OCI-LY1 (cell line): ENCODE data around the gene CAPRIN2.

Experiments used
- H2AFZ ChIP-seq: fragments of 200-600 bp; sonication (generic), shearing (Covaris generic); 2 replicates; pipeline ENCODE4 v1.6.0; 2014; ENCODE audit warnings: antibody characterized with exemption, mild to moderate bottlenecking, low read length
- H3F3A ChIP-seq: fragments of 200-600 bp; sonication (generic), shearing (Covaris generic); 2 replicates; pipeline ENCODE4 v1.6.0; 2014; ENCODE audit warnings: mild to moderate bottlenecking, antibody characterized with exemption, low read length, moderate library complexity; ENCODE audit not compliant: insufficient read depth
- H3K27ac ChIP-seq: fragments of 200-600 bp; sonication (generic); 2 replicates; pipeline ENCODE4 v1.5.1; 2014; ENCODE audit warnings: low read length, mixed run types, mild to moderate bottlenecking, low read depth; ENCODE audit not compliant: poor library complexity, severe bottlenecking
- H3K27me3 ChIP-seq: fragments of 200-600 bp; sonication (generic); 2 replicates; pipeline ENCODE4 v1.6.0; 2014; ENCODE audit warnings: antibody characterized with exemption, mild to moderate bottlenecking, low read length, moderate library complexity; ENCODE audit not compliant: insufficient read depth
- H3K36me3 ChIP-seq: fragments of 200-600 bp; sonication (generic); 2 replicates; pipeline ENCODE4 v1.6.1; 2014; ENCODE audit warnings: mild to moderate bottlenecking, antibody characterized with exemption, low read length, moderate library complexity, mixed read lengths; ENCODE audit not compliant: insufficient read depth
- H3K4me1 ChIP-seq: fragments of 200-600 bp; sonication (generic); 2 replicates; pipeline ENCODE4 v1.5.1; 2014; ENCODE audit warnings: mild to moderate bottlenecking, low read length, moderate library complexity; ENCODE audit not compliant: insufficient read depth, severe bottlenecking
- H3K4me2 ChIP-seq: fragments of 200-600 bp; sonication (generic), shearing (Covaris generic); 2 replicates; pipeline ENCODE4 v1.6.1; 2014; ENCODE audit warnings: low read length
- H3K4me3 ChIP-seq: fragments of 200-600 bp; sonication (generic); 2 replicates; pipeline ENCODE4 v1.5.1; 2014; ENCODE audit warnings: low read length, low read depth, mild to moderate bottlenecking, mixed read lengths; ENCODE audit not compliant: poor library complexity, severe bottlenecking
- H3K79me2 ChIP-seq: fragments of 200-600 bp; shearing (Covaris generic); 2 replicates; pipeline ENCODE4 v1.6.1; 2016; ENCODE audit warnings: mixed run types, low read length, mixed read lengths; ENCODE audit not compliant: insufficient read depth
- H3K9ac ChIP-seq: fragments of 200-600 bp; sonication (generic), shearing (Covaris generic); 2 replicates; pipeline ENCODE4 v1.6.1; 2014; ENCODE audit warnings: mild to moderate bottlenecking, low read length, mixed read lengths
- H3K9me2 ChIP-seq: fragments of 200-600 bp; sonication (generic), shearing (Covaris generic); 2 replicates; pipeline ENCODE4 v1.6.1; 2014; ENCODE audit warnings: low read depth, mild to moderate bottlenecking, low read length, mixed read lengths
- H3K9me3 ChIP-seq: fragments of 200-600 bp; shearing (Covaris generic); 2 replicates; pipeline ENCODE4 v1.6.1; 2014; ENCODE audit warnings: low read length, mixed read lengths
- H4K20me1 ChIP-seq: fragments of 200-600 bp; sonication (generic), shearing (Covaris generic); 2 replicates; pipeline ENCODE4 v1.6.0; 2016; ENCODE audit warnings: mild to moderate bottlenecking, low read length; ENCODE audit not compliant: insufficient read depth
- EZH2 ChIP-seq: fragments of 200-600 bp; sonication (generic), shearing (Covaris generic); IDR thresholded peaks from 2 replicates; pipeline ENCODE4 v1.8.0; 2017; ENCODE audit warnings: borderline replicate concordance, mixed run types, mild to moderate bottlenecking, antibody characterized with exemption, low read length, moderate library complexity, mixed read lengths
- TF ChIP-seq, protein P1 (sequence below): fragments of 200-600 bp; sonication (generic), shearing (Covaris generic); IDR thresholded peaks from 2 replicates; pipeline ENCODE4 v1.5.1; 2017; ENCODE audit warnings: mild to moderate bottlenecking, antibody characterized with exemption, low read length, moderate library complexity, mixed read lengths

Gene CAPRIN2

DNA sequence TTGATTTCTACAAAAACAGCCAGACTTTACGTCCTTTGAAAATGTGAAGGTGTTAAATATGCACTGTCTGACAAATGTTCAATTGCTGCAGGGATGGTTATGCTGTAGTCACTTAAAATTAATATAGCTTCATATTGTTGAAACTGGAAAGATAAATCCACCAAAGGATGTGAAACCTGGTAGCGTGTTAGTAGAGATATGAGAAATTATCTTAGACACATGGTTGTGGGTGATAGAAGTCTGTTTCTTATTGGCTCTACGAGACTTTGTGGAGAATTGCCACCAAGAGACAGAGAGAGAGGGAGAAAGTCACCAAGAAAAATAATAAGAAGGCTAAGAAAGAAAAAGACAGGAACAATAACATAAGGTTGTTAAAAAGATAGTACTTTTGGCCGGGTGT, 2.6 kb upstream of the CAPRIN2 start:
- no peaks in the 10 kb centered on the region for H4K20me1 ChIP-seq
- H3F3A ChIP-seq = no peaks in the 10 kb centered on the region
- H3K27me3 ChIP-seq = no peaks in the 10 kb centered on the region
- H3K4me3 ChIP-seq = no peak overlapping the region
- TF ChIP-seq EZH2 = no peak
- no peak overlapping the region for H3K4me2 ChIP-seq
- H2AFZ ChIP-seq = no peak overlapping the region
- H3K9me2 ChIP-seq = no peaks in the 10 kb centered on the region
- H3K27ac ChIP-seq = no peak overlapping the region
- H3K4me1 ChIP-seq = peaks cover 25% of the 10 kb centered on the region
- no peaks in the 10 kb centered on the region for H3K36me3 ChIP-seq
- no peak overlapping the region for H3K9ac ChIP-seq
- no peaks in the 10 kb centered on the region for H3K79me2 ChIP-seq
- H3K9me3 ChIP-seq = no peaks in the 10 kb centered on the region

DNA sequence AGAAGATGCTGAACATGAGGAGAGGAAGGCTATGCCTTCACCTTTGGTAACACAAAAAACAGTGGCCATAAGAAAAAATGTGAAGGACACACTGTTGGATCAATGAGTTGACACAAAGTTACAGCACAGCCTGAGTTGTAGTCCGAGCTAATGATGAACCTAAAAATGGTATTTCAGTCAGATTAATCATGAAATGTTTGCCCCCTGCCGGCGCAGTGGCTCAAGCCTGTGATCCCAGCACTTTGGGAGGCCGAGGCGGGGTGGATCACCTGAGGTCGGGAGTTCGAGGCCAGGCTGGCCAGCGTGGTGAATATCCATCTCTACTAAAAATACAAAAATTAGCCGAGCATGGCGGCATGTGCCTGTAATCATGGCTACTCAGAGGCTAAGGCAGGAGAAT, 1.3 kb upstream of the CAPRIN2 start:
- Histone ChIP-seq H2AFZ (no peak overlapping the region), H3K27me3 (no peaks in the 10 kb centered on the region), H3K4me2 (no peak overlapping the region), H3K9me3 (no peaks in the 10 kb centered on the region), H3K9ac (no peak overlapping the region), H4K20me1 (no peaks in the 10 kb centered on the region), H3K4me3 (no peak overlapping the region), H3K27ac (no peak overlapping the region), H3K9me2 (no peaks in the 10 kb centered on the region), H3K4me1 (peaks cover 28% of the 10 kb centered on the region), H3K79me2 (no peaks in the 10 kb centered on the region), H3K36me3 (no peaks in the 10 kb centered on the region), H3F3A (no peaks in the 10 kb centered on the region)
- TF ChIP-seq EZH2 = no peak
- TF ChIP-seq, protein P1, sequence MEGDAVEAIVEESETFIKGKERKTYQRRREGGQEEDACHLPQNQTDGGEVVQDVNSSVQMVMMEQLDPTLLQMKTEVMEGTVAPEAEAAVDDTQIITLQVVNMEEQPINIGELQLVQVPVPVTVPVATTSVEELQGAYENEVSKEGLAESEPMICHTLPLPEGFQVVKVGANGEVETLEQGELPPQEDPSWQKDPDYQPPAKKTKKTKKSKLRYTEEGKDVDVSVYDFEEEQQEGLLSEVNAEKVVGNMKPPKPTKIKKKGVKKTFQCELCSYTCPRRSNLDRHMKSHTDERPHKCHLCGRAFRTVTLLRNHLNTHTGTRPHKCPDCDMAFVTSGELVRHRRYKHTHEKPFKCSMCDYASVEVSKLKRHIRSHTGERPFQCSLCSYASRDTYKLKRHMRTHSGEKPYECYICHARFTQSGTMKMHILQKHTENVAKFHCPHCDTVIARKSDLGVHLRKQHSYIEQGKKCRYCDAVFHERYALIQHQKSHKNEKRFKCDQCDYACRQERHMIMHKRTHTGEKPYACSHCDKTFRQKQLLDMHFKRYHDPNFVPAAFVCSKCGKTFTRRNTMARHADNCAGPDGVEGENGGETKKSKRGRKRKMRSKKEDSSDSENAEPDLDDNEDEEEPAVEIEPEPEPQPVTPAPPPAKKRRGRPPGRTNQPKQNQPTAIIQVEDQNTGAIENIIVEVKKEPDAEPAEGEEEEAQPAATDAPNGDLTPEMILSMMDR = no peak

DNA sequence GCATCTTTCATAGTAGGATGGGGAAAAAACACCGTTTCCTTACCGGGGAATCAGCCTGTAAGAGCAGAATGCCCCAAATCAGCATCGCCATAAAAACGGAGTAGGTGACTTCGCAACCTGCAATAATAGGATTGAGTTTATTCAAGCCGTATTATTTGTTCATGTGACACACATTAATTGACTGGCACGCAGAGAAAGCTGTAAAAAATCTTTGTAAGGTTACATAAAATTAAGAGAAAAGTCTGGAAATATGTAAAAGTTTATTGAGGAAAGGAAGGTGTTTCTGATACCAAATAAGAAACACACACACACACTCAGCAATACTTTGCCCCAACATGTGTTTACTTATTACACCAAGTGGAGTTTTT, 628 bp upstream of the CAPRIN2 start:
- no peak overlapping the region for H3K27ac ChIP-seq

GRCh38 chr12:30754383-30754749, 385 bp downstream of the CAPRIN2 start:
- Histone ChIP-seq H3K9ac (peak overlapping the region; percentile 78), H3K4me2 (peak overlapping the region; percentile 88), H3K36me3 (no peaks in the 10 kb centered on the region), H2AFZ (no peak overlapping the region), H3K4me1 (peaks cover 28% of the 10 kb centered on the region), H3K9me3 (no peaks in the 10 kb centered on the region), H3K79me2 (no peaks in the 10 kb centered on the region), H4K20me1 (no peaks in the 10 kb centered on the region), H3K27ac (peak overlapping the region; percentile 16), H3K4me3 (peak overlapping the region; percentile 85), H3F3A (no peaks in the 10 kb centered on the region), H3K9me2 (no peaks in the 10 kb centered on the region), H3K27me3 (no peaks in the 10 kb centered on the region)
- no peak for TF ChIP-seq EZH2
- TF ChIP-seq, protein P1 = no peak

More for the DNA sequence above, 628 bp upstream of the CAPRIN2 start:
- H3F3A ChIP-seq = no peaks in the 10 kb centered on the region
- TF ChIP-seq, protein P1 = no peak
- TF ChIP-seq EZH2 = no peak
- H3K27me3 ChIP-seq = no peaks in the 10 kb centered on the region
- H3K36me3 ChIP-seq = no peaks in the 10 kb centered on the region
- peak overlapping the region; percentile 85 for H3K4me3 ChIP-seq
- H3K4me2 ChIP-seq = peak overlapping the region; percentile 95
- no peaks in the 10 kb centered on the region for H3K9me3 ChIP-seq
- H3K4me1 ChIP-seq = peaks cover 28% of the 10 kb centered on the region
- no peaks in the 10 kb centered on the region for H4K20me1 ChIP-seq
- H3K79me2 ChIP-seq = no peaks in the 10 kb centered on the region
- no peaks in the 10 kb centered on the region for H3K9me2 ChIP-seq
- H2AFZ ChIP-seq = peak overlapping the region; percentile 97
- H3K9ac ChIP-seq = peak overlapping the region; percentile 78
